Tibial nerve (tissue), 3 donors: Measurements from ENCODE around the gene C1R.

Source experiments
- CTCF ChIP-seq, 5 experiments: fragments of 200-600 bp in 3 of 5; fragments of 450-650 bp in 2 of 5; sonication (generic) in 3 of 5; IDR thresholded peaks; one replicate each; pipeline ENCODE4 v1.5.1; 2016 to 2019; ENCODE audit warnings: antibody characterized with exemption in 5 of 5, mild to moderate bottlenecking in 3 of 5, moderate library complexity in 2 of 5
- POLR2A ChIP-seq, 2 donors: fragments of 450-650 bp; IDR thresholded peaks; one replicate each; pipeline ENCODE4 v1.6.1; 2017; ENCODE audit warnings: antibody characterized with exemption in 2 of 2, mild to moderate bottlenecking in 2 of 2, moderate library complexity in 2 of 2

GRCh38 chr12:7116916-7117315 lies 24.7 kb upstream of the C1R start:
- TF ChIP-seq CTCF (IDR thresholded peaks at IDR 0.05) (no peak), POLR2A (IDR thresholded peaks at IDR 0.05) (no peak)
